MCF 10A (cell line): ENCODE measurements around the gene SPATA20. TPM values are rescaled to one million over a fixed set of nuclear protein-coding genes. Genes with fewer than 3 reads are reported as not detected.

Source experiments
- BruUV-seq: library from RNA; stranded (reverse); fragments of 400-500 nt; replicated peaks from 2 replicates; lab custom pipeline; 2021; lab: Mats Ljungman, UMichigan
- CTCF ChIA-PET: fragments of 300-600 bp; sonication (Branson Sonifier 250); formaldehyde crosslinking; extraction: SDS; loops from one replicate; lab custom pipeline; 2021; ENCODE audit warnings: antibody characterized with exemption, inconsistent platforms; lab: Yijun Ruan, JAX
- POLR2A ChIA-PET: fragments of 300-600, 350-650 bp; sonication (Branson Sonifier 250); formaldehyde crosslinking; extraction: SDS; loops from one replicate; lab custom pipeline; 2020; ENCODE audit warnings: antibody characterized with exemption, inconsistent platforms; lab: Yijun Ruan, JAX
- DNase-seq: peaks from one replicate; pipeline ENCODE4 v3.0.0-alpha.2; 2018; ENCODE audit not compliant: unreplicated experiment
- H3K27ac Mint-ChIP-seq: one replicate; pipeline ENCODE4 v1.8.0; 2022; ENCODE audit warnings: mild to moderate bottlenecking, low read depth, mixed read lengths; ENCODE audit not compliant: unreplicated experiment
- H3K27me3 Mint-ChIP-seq: one replicate; pipeline ENCODE4 v1.8.0; 2022; ENCODE audit warnings: mixed read lengths; ENCODE audit not compliant: insufficient read depth, unreplicated experiment
- H3K36me3 Mint-ChIP-seq: one replicate; pipeline ENCODE4 v1.8.0; 2022; ENCODE audit warnings: mild to moderate bottlenecking, moderate library complexity, mixed read lengths; ENCODE audit not compliant: insufficient read depth, unreplicated experiment
- H3K4me1 Mint-ChIP-seq: one replicate; pipeline ENCODE4 v1.8.0; 2022; ENCODE audit warnings: mixed read lengths; ENCODE audit not compliant: insufficient read depth, unreplicated experiment
- H3K4me3 Mint-ChIP-seq: one replicate; pipeline ENCODE4 v1.8.0; 2022; ENCODE audit warnings: mild to moderate bottlenecking, moderate library complexity, mixed read lengths; ENCODE audit not compliant: unreplicated experiment
- H3K9me3 Mint-ChIP-seq: one replicate; pipeline ENCODE4 v1.8.0; 2022; ENCODE audit warnings: mixed read lengths; ENCODE audit not compliant: unreplicated experiment
- CTCF ChIP-seq: fragments of 200-600 bp; IDR thresholded peaks from one replicate; pipeline ENCODE4 v1.8.0; 2022; ENCODE audit warnings: antibody characterized with exemption, mild to moderate bottlenecking; ENCODE audit not compliant: unreplicated experiment
- intact Hi-C: fragments of 100-400 bp; cut with micrococcal nuclease; formaldehyde crosslinking; loops from 2 replicates; pipeline ENCODE4 v1.14.1; 2022
- total RNA-seq: library from RNA; stranded (reverse); gene quantifications from 2 replicates; pipeline ENCODE4 v1.2.3, GENCODE V29; 2022

The SPATA20 gene
- total RNA-seq, 1 experiment from 2014 or later: 35.3 TPM

- Mint-ChIP-seq H3K27me3 (no peaks in the 10 kb centered on the region), H3K27ac (no peak overlapping the region), H3K4me3 (no peak overlapping the region), H3K36me3 (no peaks in the 10 kb centered on the region), H3K9me3 (no peaks in the 10 kb centered on the region), H3K4me1 (no peaks in the 10 kb centered on the region)
- CTCF ChIA-PET: interaction anchor here (1.1 kb wide), 1 partner anchor 30 kb away, joined by 4 read pairs; no protein-coding TSS in a partner anchor
- POLR2A ChIA-PET: no interaction called here
- BruUV-seq: no TSS peak
- intact Hi-C loops: no loop called here
- no peak for DNase-seq
- no peak for TF ChIP-seq CTCF
Observed at GRCh38 chr17:50594892-50595291, 47.9 kb downstream of the SPATA20 start.

- ChIA-PET CTCF (no interaction called here), POLR2A (no interaction called here)
- intact Hi-C loops: no loop called here
- Mint-ChIP-seq H3K27ac (no peak overlapping the region), H3K4me1 (no peaks in the 10 kb centered on the region), H3K27me3 (peaks cover 11% of the 10 kb centered on the region), H3K36me3 (no peaks in the 10 kb centered on the region), H3K4me3 (no peak overlapping the region), H3K9me3 (no peaks in the 10 kb centered on the region)
- no peak for TF ChIP-seq CTCF
- no peak for DNase-seq
- BruUV-seq: no TSS peak
Observed at GRCh38 chr17:50596191-50597037, 49.4 kb downstream of the SPATA20 start.

GRCh38 chr17:50598487-50598886, 51.5 kb downstream of the SPATA20 start:
- CTCF ChIA-PET: interaction anchor here (0.6 kb wide), 1 partner anchor 53 kb away, joined by 3 read pairs; no protein-coding TSS in a partner anchor
- Mint-ChIP-seq H3K27ac (no peak overlapping the region), H3K4me1 (no peaks in the 10 kb centered on the region), H3K36me3 (no peaks in the 10 kb centered on the region), H3K4me3 (no peak overlapping the region), H3K27me3 (peaks cover 27% of the 10 kb centered on the region), H3K9me3 (no peaks in the 10 kb centered on the region)
- BruUV-seq: no TSS peak
- TF ChIP-seq CTCF: no peak
- intact Hi-C loops: no loop called here
- no peak for DNase-seq
- POLR2A ChIA-PET: no interaction called here

- H3K4me1 Mint-ChIP-seq: no peaks in the 10 kb centered on the region
- peaks cover 27% of the 10 kb centered on the region for H3K27me3 Mint-ChIP-seq
- TF ChIP-seq CTCF: no peak
- no peaks in the 10 kb centered on the region for H3K36me3 Mint-ChIP-seq
- no peaks in the 10 kb centered on the region for H3K9me3 Mint-ChIP-seq
- no peak overlapping the region for H3K27ac Mint-ChIP-seq
- no peak overlapping the region for H3K4me3 Mint-ChIP-seq
- BruUV-seq: no TSS peak
- ChIA-PET CTCF (interaction anchor here (0.9 kb wide), 1 partner anchor 40 kb away, joined by 3 read pairs; no protein-coding TSS in a partner anchor), POLR2A (no interaction called here)
- no peak for DNase-seq
- intact Hi-C loops: no loop called here
Observed at GRCh38 chr17:50599606-50600005, 52.6 kb downstream of the SPATA20 start.
